GM18499 (cell line): ENCODE data around the gene DPCD.
"Not testable (repeated sequence)": the region's sequence is repeated elsewhere in the genome, so short reads cannot be mapped to it uniquely, and the experiment has no call there.

Experiments
- ATAC-seq: cut with Tn5 transposase; IDR thresholded peaks from one replicate; pipeline ENCODE4 v1.9.1; 2021; ENCODE audit warnings: moderate number of reproducible peaks; ENCODE audit not compliant: insufficient read depth, unreplicated experiment

Gene DPCD

GRCh38 chr10:101616415-101617101 is 28.4 kb downstream of the DPCD start:
- no peak for ATAC-seq

- no peak for ATAC-seq
Measured at GRCh38 chr10:101617102-101617823, 29.1 kb downstream of the DPCD start.

- ATAC-seq: no peak
Measured at GRCh38 chr10:101617824-101618568, 29.9 kb downstream of the DPCD start.

- ATAC-seq: no peak
Measured at GRCh38 chr10:101618871-101619270, 30.8 kb downstream of the DPCD start.

- ATAC-seq: no peak
Measured at GRCh38 chr10:101619983-101620382, 31.9 kb downstream of the DPCD start.

GRCh38 chr10:101623528-101623927 is 35.4 kb downstream of the DPCD start:
- ATAC-seq: no peak

- ATAC-seq: no peak
Measured at GRCh38 chr10:101624526-101625102, 36.5 kb downstream of the DPCD start.

- ATAC-seq: no peak
Measured at GRCh38 chr10:101625821-101626412, 37.8 kb downstream of the DPCD start.

- no peak for ATAC-seq
Measured at GRCh38 chr10:101629837-101630632, 41.9 kb downstream of the DPCD start.

- ATAC-seq: no peak
Measured at GRCh38 chr10:101630633-101630920, 42.5 kb downstream of the DPCD start.

GRCh38 chr10:101631821-101632475 is 43.8 kb downstream of the DPCD start:
- ATAC-seq: no peak

- ATAC-seq: not testable (repeated sequence)
Measured at GRCh38 chr10:101633510-101633909, 45.4 kb downstream of the DPCD start.

- no peak for ATAC-seq
Measured at GRCh38 chr10:101639141-101639900, 51.2 kb downstream of the DPCD start.

- ATAC-seq: no peak
Measured at GRCh38 chr10:101643546-101643945, 55.4 kb downstream of the DPCD start.

GRCh38 chr10:101644002-101644401 is 55.9 kb downstream of the DPCD start:
- ATAC-seq: no peak

GRCh38 chr10:101645659-101646058 is 57.5 kb downstream of the DPCD start:
- no peak for ATAC-seq

GRCh38 chr10:101646364-101646763 is 58.2 kb downstream of the DPCD start:
- no peak for ATAC-seq

- ATAC-seq: no peak
Measured at GRCh38 chr10:101647255-101647654, 59.1 kb downstream of the DPCD start.
